NB4 (cell line): ENCODE measurements around the gene PHRF1.
A peak's percentile ranks its signal among the peaks of the same experiment; 100 is the strongest.

Source experiments
- DNase-seq: peaks from one replicate; pipeline ENCODE4 v3.0.0; 2010; ENCODE audit warnings: low read depth
- H3K4me3 ChIP-seq: one replicate; pipeline ENCODE4 v1.5.1; 2011; ENCODE audit warnings: mild to moderate bottlenecking, low read depth, low read length, moderate library complexity
- CTCF ChIP-seq: IDR thresholded peaks from one replicate; pipeline ENCODE4 v1.5.1; 2012; ENCODE audit warnings: low read depth, low read length
- MAX ChIP-seq: IDR thresholded peaks from 2 replicates; pipeline ENCODE4 v1.6.1; 2011; ENCODE audit warnings: low read depth, low read length
- MYC ChIP-seq: IDR thresholded peaks from 2 replicates; pipeline ENCODE4 v1.6.1; 2011; ENCODE audit warnings: low read depth, low read length
- POLR2A ChIP-seq: IDR thresholded peaks from 2 replicates; pipeline ENCODE4 v1.6.1; 2011; ENCODE audit warnings: mild to moderate bottlenecking; ENCODE audit not compliant: insufficient read length; ENCODE audit errors: extremely low read depth

The PHRF1 gene

GRCh38 chr11:535210-535518, 41.1 kb upstream of the PHRF1 start:
- TF ChIP-seq POLR2A (no peak), CTCF (no peak), MAX (no peak), MYC (no peak)
- DNase-seq: no peak

GRCh38 chr11:535519-536454, 40.5 kb upstream of the PHRF1 start, which contains the start of gene HRAS:
Gene HRAS, minus strand, starts transcription at chr11:535576.
- TF ChIP-seq MYC: no peak; the same call in 1 of the 2 replicates
- TF ChIP-seq POLR2A: peak; percentile 79
- DNase-seq: peak; percentile 94
- H3K4me3 ChIP-seq: peak within 1 kb of the TSS; percentile 66

More at GRCh38 chr11:535210-535518, 41.1 kb upstream of the PHRF1 start:
- H3K4me3 ChIP-seq: no peak overlapping the region

GRCh38 chr11:536841-537621, 39.2 kb upstream of the PHRF1 start, which contains the start of gene LRRC56:
Gene LRRC56, plus strand, starts transcription at chr11:537527. Its CDS starts 3,158 bp downstream, at chr11:540685.
- peak; percentile 94 for DNase-seq
- peak within 1 kb of the TSS; percentile 66 for H3K4me3 ChIP-seq
- TF ChIP-seq POLR2A (peak; percentile 49), MAX (peak; percentile 100), CTCF (no peak), MYC (peak; percentile 97)

- TF ChIP-seq MAX (no peak), CTCF (no peak), MYC (no peak)
- H3K4me3 ChIP-seq: peak overlapping the region; percentile 50
- no peak for DNase-seq
These were observed 38.4 kb upstream of the PHRF1 start for GRCh38 chr11:537622-538430.

GRCh38 chr11:538431-539051, 37.7 kb upstream of the PHRF1 start:
- H3K4me3 ChIP-seq: no peak overlapping the region
- TF ChIP-seq CTCF (no peak), MAX (no peak), POLR2A (no peak), MYC (no peak)
- no peak for DNase-seq
